GM18867 (cell line): ENCODE data around the gene MCM3AP.
A peak's percentile ranks its signal among the peaks of the same experiment; 100 is the strongest.
"Not testable (repeated sequence)": the region's sequence is repeated elsewhere in the genome, so short reads cannot be mapped to it uniquely, and the experiment has no call there.

Experiments used
- ATAC-seq: cut with Tn5 transposase; IDR thresholded peaks from one replicate; pipeline ENCODE4 v1.9.1; 2021; ENCODE audit warnings: mild to moderate bottlenecking, moderate library complexity; ENCODE audit not compliant: unreplicated experiment

The MCM3AP gene

DNA sequence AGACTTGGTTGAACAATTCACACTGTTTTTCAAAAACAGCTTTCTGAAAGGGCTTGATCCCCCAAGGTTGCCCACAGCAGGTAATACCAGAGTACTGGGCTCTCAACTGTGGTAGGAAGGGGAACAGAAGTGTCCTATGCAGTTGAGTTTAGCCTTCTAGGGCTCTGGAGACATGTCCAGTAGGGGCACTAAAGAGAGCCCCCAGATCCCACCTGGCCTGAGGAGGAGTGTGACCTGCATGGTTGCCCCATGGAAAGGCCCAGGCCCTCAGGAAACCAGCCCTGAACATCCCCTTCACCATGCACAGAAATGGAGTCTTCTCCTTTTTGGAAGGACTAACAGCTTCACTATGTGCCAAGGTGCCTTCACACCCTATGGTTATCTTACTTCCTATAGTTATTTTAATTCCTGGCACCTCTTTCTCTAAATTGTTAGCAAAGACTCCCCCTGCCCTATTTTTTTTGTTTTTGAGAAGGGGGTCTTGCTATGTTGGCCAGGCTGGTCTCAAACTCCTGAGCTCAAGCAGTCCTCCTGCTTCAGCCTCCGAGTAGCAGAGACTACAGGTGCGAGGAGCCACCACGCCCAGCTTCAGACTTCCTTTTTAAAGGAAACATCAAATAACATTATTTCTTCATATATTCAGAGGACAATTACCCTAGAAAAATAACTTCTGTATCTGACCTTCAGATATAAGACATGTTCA is 40.0 kb downstream of the MCM3AP start:
- ATAC-seq, result no peak

DNA sequence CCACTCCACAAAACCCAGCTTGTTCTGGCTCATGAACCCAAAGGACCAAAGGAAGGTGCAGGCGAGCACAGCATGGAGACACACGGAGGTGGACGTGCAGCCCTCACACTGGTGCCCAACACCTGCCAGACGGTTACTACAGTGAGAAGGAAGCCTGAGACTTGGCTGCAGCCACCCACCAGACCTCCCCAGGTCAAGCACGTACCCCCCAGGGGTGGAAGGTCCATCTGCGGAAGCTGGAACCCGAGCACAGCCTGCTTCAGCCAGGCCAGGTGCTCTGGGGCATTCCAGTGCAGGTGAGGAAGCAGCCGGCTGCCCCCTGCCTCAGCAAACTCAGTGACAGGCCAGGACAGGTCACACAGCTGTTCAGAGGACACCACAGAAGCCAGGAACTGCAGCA is 40.8 kb downstream of the MCM3AP start:
- no peak for ATAC-seq

DNA sequence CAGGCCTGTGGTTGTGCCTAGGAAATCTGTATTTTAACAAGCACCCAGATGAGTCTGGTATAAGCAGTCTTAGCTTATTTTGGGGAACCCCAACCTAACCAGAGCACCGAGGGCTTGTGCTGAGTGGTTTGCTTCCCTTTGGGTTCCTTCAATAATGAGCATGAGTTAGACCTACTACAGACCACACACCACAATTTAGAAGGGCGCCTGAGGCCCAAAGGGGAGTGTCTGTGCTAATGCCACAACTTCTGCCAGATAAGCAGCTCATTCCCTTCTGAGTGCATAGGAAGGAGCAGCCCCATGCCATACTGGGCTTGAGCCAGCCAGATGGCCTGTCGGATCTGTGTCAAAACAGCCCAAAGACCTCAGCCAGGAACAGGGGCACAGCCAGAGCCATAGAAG is 41.5 kb downstream of the MCM3AP start:
- ATAC-seq, result no peak

DNA sequence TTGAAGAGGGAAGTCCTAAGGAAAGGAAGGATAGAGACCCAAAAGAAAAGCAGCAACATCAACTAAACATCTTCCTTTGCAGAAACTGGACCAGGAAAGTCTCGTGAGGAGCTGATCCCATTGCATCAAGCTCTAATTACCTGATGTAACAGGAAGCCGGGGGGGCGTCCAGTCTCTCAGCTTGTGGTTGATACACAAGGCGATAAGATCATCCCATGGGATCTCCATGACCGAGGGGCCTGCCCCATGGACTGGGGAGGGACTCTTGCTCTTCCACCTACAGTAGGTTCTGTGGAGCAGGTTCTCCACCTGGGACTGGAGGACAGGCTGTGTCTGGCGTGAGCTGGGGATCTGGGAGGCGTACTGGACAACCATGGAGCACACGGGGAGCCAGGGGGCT is 42.1 kb downstream of the MCM3AP start:
- ATAC-seq, result no peak

DNA sequence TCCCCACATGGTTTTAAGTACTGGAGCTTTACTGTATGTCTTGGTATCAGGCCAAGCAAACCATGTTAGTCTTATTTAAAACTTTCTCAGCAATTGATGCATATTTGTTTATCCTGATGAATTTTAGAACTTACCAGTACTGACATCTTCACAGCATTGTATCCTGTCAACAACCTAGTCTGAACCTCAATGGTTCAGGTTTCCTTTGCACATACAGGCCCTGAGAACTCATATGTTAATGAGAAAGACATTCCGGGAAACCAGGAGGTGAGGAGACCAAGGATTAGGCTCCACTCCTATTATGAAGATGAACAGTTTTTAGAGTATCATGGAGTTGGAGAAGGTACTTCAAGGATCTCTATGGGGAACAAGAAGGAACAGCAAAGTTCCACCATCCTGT is 43.8 kb downstream of the MCM3AP start:
- not testable (repeated sequence) for ATAC-seq

DNA sequence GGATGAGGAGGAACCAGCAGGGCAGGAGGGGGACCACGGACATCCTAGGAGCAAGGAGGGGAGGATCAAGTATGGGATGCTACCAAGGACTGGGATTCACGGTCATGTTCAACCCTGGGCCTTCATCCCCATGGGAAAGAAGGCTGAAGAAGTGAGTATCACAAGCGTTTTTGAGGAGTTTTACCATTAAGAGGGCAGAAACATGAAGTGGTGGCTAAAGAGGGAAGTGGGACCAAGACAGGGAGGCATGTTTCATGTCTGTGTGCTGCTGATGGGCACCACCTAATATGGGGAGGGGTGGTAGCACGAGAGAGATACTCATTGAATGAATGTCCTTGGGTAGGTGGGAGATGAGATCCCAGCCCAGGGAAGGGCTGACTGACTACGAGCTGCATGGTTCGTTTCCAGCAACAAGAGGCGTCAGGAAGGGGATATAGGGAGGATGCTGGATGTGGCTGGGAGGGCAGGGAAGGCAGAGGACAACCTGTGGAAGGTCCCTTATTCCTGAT is 45.5 kb downstream of the MCM3AP start:
- no peak for ATAC-seq

DNA sequence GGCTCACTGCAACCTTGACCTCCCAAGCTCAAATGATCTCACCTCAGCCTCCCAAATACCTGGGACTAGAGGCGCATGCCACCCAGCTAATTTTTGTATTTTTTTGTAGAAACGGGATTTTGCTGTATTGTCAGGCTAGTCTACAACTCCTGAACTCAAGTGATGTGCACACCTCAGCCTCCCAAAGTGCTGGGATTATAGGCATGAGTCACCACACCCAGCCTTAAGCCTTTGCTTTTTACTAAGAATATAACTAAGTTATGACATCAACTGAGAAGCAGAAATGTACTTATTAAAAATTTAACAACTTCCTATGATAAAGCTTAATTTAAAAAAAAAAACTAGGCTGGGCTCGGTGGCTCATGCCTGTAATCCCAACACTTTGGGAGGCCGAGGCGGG is 47.9 kb downstream of the MCM3AP start:
- ATAC-seq, result no peak

DNA sequence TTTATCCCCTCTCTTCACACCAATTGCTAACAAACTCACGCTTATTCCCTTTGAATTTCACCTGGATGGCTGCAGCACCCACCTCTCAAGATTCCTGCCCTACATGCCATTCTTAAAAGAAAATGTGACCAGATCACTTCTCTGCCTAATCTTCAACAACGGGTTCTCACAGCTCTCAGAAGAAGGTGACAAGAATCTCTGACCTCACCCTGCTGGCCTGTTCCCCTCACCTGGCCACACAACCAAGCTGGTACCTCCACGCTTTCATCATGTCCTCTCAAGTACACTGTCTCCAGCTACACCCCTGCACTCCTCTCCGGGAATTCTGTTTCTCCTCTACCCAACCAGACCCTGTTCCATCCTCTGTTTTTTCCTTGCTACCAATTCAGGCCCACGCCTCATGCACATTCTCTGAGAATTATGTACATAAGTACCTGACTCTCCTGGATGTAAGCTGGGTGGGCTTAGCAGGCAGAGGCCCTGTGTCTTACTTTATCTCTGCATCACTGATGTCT is 50.9 kb downstream of the MCM3AP start:
- no peak for ATAC-seq

DNA sequence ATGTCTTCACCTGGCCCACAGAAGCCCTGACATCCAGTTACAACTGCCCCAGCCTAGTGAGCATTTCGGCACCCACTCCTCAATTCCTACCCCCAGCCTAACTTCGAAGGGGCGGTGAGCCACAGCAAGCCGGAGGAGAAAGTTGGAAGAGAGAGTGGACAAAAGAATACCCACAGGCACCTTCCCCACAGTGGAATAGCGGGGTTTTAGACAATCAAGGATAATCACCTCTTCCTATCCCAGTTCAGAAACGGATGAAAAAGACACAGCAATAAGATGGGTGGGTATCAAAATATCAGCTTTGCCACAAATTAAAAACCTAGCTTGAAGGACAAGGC is 55.5 kb downstream of the MCM3AP start:
- ATAC-seq, result no peak

DNA sequence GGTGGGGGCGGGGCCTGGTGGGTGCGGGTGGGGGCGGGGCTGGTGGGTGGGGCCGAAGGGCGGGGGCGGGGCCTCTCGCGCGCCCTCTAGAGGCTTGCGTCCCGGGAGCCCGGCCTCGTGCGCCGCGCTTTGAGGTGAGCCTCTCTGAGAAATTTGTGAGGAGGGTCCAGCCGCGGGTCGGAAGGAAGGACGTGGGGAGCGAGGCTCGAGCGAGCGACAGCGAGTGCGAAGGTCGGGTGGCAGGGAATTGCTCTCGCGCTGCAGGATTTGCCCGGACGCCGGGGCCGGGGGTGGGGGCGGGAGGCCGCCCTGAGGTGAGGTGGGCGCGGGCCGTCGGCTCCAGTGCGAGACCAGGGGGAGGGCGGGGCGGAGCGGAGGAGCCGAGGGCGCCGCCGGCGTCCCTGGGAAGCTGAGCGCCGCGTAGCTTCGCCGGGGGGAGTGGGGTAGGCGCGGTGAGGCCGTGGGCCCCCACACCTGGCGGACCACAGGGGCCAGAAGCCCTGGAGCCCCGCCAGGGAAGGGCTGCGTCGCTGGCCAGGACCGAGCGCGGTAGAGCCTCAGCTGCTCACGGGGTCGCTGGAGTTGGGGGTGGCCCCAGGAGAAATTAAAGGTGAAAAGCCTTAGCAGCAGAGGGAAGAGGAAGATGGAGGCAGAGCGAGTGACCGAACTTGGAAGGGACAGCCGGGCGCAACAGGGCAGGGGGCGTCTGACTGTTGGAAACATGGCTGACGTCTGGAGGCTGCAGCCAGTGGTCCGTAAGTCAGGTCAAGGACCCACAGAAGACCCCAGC is 56.1 kb downstream of the MCM3AP start:
- ATAC-seq, result peak; percentile 27

DNA sequence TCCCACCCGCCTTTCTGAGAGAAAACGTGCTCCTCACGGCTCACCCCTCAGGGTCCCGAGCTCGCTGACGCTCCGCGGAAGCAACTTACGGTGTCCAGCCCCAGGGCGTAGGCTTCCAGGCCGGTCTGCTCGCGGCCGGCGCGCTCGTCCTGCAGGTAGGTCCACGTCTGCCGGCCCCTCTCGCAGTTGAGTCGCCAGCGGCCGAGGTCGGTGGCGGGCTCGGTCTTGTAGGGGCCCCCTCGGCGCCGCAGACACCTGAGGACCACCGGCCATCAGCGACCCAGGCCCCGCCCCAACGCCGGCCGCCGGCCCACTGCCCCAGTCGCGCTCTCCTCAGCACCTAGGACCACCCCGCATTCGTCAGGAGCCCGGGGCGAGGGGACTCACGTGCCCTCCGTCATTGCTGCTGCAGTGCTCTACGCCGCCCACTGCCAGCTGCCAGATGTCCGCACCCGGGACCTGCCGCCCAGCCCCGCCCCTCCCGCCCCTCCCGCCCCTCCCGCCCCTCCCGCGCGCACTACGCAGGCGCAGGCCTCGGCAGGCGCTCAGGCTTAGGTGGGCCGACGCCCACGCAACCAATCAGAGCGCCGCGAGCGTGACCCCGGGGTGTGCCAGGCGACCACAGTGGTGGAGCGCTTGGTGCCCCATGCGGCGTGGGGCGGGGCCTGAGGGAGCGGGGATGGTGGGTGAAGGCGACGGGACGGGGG is 56.9 kb downstream of the MCM3AP start, which contains the start of gene LSS:
Gene LSS, minus strand, starts transcription at position 430 of the 707 bp plus-strand sequence. Its CDS starts 29 bp downstream, at position 401.
- ATAC-seq, result peak; percentile 88

DNA sequence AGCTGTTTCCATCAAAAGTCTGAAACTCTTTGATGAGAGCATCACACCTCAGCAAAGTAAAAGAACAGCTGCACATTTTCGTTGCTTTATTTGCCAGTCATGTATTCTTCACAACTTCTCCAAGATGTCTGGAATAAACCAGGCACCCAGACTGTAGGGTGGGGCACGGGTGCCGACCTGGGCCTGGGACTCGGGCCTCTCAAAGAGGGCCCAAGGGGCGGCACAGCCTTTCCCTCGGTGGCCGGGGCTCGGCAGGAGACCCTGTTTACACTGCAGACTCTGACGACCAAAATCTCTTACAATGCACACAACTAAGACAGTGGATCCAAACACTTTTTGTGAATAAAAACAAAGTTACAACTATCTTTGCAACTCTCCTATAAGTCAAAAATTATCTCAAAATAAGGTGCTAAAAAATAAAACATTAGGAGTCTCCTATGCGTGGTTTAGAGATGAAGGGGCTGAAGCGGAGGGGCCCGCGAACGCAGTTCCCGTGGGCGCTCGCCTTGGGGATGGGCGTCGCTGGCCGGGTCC is 57.5 kb downstream of the MCM3AP start:
- no peak for ATAC-seq

DNA sequence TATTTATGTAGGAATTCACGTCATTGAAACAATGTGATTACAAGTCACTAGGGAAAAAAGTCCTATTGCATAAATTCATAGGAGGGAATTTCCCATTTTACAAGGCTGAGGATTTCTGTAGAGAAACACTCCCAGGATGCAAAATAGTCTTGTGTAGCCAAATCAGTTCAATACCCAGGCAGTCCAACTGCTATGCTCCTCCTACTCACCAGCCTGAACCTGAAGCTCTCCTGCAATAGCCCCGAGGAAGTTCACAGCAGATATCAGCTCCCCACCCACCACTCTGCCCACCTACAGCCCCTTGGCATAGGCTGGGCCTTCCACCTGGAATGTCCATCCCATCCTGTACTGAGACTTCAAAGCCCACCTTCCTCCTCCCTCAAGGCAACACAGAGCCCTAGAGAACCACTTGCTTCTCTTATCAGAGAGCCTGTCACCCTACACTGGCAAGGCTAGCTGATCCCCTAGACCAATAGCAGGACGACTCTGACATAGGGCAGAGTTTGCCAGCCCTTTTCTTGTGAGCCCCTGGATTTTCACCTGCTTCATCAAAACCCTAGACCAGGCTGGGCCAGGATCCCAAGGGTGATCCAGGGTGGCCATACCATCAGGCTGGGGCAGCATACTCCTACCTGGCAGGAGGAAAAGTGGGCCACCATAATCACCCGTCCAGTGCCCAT is 58.4 kb downstream of the MCM3AP start:
- ATAC-seq, result no peak

DNA sequence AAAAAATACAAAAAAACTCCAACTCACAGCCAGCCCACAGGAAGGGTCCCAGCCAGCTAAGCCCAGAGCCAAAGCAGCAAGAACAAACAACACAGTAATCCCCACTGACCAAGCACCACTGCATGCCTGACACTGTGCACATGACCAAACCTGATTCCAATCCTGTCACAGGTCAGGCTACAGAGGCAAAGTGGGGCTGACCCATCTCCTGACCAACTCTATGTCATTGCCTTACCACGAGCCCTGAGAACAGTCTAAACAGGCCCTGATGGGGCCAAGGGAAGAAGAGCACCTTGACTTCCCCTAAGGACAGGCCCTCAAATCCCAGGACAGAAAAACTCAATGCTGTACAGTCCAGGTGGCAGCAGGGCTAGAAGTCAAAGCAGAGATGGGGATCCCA is 59.3 kb downstream of the MCM3AP start:
- ATAC-seq, result no peak

DNA sequence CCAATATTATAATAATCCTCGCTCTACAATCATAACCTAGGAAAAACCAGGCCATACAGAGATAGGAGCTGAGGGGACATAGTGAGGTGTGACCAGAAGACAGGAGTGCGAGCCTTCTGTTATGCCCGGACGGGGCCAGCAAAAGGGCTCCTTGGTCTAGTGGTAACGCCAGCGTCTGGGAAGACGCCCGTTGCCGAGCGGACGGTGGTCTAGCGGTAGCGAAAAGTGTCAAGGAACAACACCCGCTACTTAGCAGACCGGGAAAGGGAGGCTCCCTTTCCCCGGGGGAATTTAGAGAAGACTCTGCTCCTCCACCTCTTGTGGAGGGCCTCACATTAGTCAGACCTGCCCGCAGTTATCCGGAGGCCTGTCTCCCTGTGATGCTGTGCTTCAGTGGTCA is 61.8 kb downstream of the MCM3AP start:
- not testable (repeated sequence) for ATAC-seq

DNA sequence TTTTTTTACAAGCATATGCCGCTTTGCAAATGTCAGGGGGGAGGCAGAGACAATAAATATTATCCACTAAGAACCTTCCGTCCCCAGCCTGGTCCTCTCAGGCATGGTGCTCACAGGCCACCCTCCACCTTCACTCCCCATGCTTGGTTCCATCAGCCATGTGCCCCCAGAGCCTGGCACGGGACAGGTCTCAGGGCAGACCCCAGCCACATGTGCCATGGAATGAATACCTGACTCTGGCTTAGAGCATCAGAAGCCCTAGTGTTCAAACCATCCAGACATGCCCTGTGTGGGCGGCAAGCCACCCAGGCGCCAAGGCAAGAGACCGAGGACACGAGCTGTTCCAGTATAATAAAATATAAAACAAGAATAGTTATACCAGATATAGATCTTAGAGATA is 62.2 kb downstream of the MCM3AP start:
- ATAC-seq, result no peak

DNA sequence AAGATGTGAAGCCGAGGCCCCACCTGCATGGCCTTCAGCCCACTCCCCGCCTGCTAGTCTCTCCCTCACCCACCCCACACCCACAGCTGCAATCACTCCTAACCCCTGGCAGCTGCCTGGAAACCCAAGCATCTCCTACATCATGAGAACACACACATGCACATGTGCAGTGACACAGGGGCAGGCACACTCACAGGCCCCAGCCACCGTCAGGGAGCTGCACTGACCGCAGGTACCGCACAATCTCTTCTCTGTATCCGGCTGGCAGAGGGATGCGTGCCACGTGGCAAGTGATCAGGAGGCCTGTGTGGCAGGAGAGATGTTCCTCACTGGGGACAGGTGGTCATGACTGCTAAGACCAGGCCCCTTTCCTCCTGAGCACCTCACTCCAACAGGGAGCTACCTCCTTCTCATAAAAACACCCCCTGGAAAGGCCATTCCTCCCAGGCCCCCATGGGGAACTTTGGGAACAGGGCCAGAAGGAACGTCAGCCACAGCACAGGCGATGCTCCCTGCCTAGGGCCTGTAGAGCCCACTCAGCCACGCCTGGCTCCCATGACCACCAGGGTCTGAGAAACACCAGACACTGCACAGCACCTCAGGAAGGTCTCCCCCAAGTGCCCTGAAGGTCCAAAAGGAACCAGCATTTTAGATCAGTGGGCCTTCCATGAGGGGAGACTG is 62.8 kb downstream of the MCM3AP start:
- no peak for ATAC-seq

DNA sequence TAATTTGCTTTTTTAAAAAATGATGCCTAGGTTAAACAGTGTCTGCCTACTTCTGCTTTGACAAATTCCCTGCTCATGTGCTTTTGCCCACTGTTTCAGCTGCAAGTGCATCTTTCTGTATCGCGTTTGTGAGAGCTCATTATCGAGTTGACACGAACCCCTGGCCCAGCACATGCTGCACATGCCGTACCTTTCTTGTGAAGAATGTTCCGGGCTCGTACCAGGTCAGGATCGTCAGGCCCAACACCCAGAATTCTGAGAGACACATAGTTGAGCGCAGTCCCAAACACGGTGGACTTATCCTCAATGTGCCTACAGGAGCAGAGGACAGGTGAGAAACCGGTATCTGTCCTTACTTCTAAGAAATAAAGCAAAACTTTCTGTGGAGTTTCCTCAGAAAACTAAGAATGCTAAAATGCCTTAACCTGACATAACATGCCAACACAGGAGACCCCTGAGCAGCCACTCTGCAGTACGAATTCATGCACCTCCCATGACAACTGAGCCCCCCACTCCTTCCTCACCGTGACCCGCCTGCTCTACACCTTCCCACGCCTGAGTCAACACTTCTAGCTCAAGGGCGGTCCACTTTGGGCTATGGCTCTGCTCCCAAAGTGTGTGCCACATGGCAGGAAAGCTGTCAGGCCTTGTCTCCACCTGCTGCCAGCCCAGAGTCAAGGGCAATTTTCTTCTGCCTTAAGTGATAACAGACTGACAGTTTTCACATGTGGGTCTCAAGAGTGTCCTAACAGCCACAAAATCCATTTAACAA is 63.6 kb downstream of the MCM3AP start:
- no peak for ATAC-seq

DNA sequence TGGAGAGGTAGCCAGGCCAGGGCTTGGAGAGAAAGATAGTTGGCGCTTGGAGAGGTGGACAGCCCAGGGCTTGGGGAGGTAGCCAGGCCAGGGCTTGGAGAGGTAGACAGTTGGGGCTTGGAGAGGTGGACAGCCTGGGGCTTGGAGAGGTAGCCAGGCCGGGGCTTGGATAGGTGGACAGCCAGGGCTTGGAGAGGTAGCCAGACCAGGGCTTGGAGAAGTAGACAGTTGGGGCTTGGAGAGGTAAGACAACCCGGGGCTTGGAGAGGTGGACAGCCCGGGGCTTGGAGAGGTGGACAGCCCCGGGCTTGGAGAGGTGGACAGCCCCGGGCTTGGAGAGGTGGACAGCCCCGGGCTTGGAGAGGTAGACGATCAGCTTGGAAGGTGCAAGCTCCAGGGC is 64.6 kb downstream of the MCM3AP start:
- no peak for ATAC-seq
